ENCODE results near the gene BNIP2.
"Not testable (repeated sequence)": the region's sequence is repeated elsewhere in the genome, so short reads cannot be mapped to it uniquely, and the experiment has no call there.

BNIP2 gene

GRCh38 chr15:59689626-59690236, 611 bp upstream of the BNIP2 start:
- DNase-seq (ENCODE audit: low spot score): no peak
- peak; percentile 13 for FAIRE-seq

DNA sequence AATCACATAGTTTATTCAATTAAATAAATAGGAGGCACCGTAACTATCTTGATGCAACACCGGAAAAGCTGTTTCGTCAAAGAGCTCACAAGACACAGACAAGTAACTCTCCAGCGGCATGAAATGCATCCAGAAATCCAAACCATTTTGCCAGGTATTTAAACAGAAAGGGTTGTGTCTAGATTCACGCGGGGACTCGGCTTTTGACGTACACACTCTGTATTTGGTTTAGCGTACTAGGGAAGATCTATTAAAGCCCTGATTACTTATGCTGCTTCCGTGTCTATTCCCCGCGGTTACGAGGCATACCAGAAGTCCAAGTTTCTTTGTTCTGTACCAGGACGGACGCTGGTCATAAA, 718 bp downstream of the BNIP2 start:
- no peak for FAIRE-seq

DNA sequence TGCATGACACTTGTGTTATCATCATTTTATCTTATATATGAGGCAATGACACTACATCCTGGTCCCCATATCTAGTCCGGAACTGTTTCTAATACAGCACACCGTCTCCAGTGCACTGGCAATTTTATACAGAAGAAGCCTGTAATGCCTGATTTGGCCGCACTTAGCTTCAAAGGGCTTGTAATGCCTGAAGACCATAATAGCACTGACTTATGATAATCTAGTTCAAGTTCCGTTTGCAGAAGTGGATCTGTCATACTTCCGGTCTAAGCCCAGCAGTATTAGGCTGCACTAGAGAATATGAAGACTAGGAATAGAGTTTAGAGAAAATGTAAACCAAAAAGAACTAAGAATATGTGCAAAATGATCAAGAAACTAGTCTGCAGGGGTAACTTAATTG, 1.3 kb downstream of the BNIP2 start:
- peak; percentile 32 for FAIRE-seq

More for the DNA sequence above, 718 bp downstream of the BNIP2 start:
- no peak for DNase-seq (ENCODE audit: low spot score)

GRCh38 chr15:59686389-59686788, 2.7 kb downstream of the BNIP2 start:
- no peak for DNase-seq (ENCODE audit: low spot score)
- FAIRE-seq: no peak

More for the DNA sequence above, 1.3 kb downstream of the BNIP2 start:
- no peak for DNase-seq (ENCODE audit: low spot score)

GRCh38 chr15:59685737-59686297, 3.3 kb downstream of the BNIP2 start:
- no peak for FAIRE-seq
- no peak for DNase-seq (ENCODE audit: low spot score)

- no peak for DNase-seq (ENCODE audit: low spot score)
- FAIRE-seq: no peak
Observed at GRCh38 chr15:59680870-59681269, 8.2 kb downstream of the BNIP2 start.

DNA sequence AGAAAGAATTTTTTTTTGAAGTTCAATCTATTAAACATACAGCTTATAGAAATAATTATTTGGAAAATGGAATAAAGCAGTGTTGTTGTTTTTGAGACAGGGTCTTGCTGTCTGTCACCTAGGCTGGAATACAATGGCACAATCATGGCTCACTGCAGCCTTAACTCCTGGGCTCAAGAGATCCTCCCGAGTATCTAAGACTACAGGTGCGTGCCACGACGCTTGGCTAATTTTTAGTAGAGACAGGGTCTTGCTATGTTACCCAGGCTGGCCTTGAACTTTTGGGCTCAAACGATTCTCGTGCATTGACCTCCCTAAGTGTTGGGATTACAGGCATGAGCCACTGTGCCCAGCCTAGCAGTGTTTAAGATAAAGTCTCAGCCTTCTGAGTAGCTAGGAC, 8.8 kb downstream of the BNIP2 start:
- no peak for FAIRE-seq
- no peak for DNase-seq (ENCODE audit: low spot score)

DNA sequence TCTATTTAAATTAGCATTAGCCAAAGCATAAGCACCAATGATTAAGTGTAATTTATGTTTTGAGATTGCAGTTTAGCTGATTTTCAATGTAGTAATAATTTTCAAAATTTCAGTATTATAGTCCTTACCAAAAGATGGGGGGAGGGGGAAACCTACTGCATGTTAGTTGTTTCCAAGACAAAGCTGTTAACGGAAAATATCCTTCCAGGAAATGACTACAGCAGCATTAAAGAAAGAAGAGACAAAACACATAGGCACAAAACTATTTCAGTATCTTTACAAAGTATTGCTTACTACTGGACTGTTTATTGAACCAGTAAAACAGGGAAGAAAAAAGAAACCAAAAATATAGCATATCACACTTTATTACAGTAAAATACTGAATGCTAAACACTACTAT, 10.5 kb downstream of the BNIP2 start:
- FAIRE-seq (no peak), DNase-seq (ENCODE audit: low spot score) (no peak)

DNA sequence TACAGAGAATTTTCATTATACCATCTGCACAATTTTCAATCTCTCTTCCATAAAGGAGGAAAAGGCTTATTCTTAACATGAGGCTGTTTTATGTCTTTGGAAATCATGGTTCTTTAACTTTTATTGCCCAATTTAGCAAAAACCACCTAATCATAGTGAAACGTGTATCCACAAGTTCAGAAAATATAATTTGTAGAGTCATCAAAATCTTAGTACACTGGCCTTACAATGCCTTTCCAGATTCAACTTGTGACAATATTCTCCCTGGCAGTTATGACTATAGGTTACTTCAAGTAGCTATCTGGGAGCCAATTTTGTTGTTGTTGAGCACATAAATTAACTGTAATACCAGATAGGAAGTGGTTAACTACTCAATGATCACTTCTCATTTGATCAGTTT, 10.9 kb downstream of the BNIP2 start:
- FAIRE-seq (no peak), DNase-seq (ENCODE audit: low spot score) (no peak)

- FAIRE-seq: no peak
- no peak for DNase-seq (ENCODE audit: low spot score)
Observed at GRCh38 chr15:59676565-59676964, 12.6 kb downstream of the BNIP2 start.

DNA sequence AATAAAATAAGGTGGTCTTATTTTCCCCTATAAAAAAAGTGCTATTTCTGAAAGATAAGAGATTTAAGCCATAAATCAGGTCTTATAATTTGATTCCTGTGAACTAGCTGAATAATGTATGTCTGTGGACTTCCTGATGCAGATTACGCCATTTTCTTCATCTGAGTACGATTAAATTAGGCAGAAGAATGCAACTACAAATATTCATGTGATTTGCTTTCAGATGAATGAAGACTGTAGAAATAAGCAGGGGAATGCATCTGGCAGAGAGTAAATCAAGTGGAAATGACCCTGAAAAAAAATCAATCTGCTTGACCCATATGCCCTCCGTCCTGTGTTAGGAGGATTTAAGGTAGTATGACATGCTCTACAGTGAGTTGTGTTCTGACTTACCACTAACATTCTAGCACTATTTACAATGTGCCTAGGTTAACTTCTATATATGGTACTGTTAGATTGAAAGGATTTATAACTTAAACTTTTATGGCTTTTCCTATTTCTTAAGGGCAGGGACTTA, 14.7 kb downstream of the BNIP2 start:
- FAIRE-seq (peak; percentile 35), DNase-seq (ENCODE audit: low spot score) (no peak)

DNA sequence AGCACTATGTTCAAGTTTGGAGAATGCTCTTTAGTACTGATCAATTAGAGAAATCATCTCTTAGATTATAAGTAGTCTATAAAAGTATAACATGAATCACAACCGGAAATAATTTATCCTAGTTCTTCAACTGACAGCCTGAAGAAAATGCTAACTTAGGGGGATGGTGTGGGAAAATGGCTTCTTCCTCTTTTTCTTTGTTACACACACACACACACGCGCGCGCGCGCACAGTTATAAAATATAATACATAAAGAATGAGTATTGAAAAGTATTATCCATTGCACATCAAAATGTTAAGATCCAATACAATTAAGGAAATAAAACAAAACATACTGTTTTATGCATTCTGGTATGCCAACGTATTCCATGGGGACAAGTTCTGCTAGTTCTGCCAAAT, 20.6 kb downstream of the BNIP2 start:
- FAIRE-seq: no peak

GRCh38 chr15:59662260-59662659, 26.9 kb downstream of the BNIP2 start:
- FAIRE-seq: no peak

More for the DNA sequence above, 20.6 kb downstream of the BNIP2 start:
- no peak for DNase-seq (ENCODE audit: low spot score)

GRCh38 chr15:59659366-59659765, 29.8 kb downstream of the BNIP2 start:
- FAIRE-seq: no peak
- DNase-seq (ENCODE audit: low spot score): no peak

More at GRCh38 chr15:59662260-59662659, 26.9 kb downstream of the BNIP2 start:
- DNase-seq (ENCODE audit: low spot score): no peak

DNA sequence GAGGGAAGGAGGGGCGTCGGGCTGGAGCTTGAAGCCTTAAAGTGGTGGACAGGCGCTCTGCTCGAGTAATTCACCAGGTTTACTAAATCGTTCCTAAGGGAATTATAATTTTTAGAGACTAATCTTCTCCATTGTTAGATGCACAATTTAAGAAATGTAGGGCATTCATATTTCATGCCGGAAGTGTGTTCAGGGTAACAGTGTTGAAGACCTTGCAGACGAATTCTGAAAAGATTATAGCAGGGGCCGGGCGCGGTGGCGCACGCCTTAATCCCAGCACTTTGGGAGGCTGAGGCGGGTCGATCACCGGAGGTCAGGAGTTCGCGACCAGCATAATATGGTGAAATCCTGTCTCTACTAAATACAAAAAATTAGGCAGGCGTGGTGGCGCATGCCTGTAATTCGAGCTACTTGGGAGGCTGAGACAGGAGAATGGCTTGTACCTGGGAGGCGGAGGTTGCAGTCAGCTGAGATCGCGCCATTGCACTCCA, 31.4 kb downstream of the BNIP2 start:
- no peak for FAIRE-seq

GRCh38 chr15:59656897-59657634, 32.1 kb downstream of the BNIP2 start, which contains the start of gene GTF2A2:
Gene GTF2A2 (minus strand): TSS chr15:59657515. CDS start chr15:59652277, 5,238 bp downstream.
- FAIRE-seq (peak; percentile 97), DNase-seq (ENCODE audit: low spot score) (peak; percentile 98)

More for the DNA sequence above, 31.4 kb downstream of the BNIP2 start:
- no peak for DNase-seq (ENCODE audit: low spot score)

GRCh38 chr15:59654046-59654445, 35.1 kb downstream of the BNIP2 start:
- no peak for DNase-seq (ENCODE audit: low spot score)
- no peak for FAIRE-seq

- DNase-seq (ENCODE audit: low spot score) (no peak), FAIRE-seq (no peak)
Observed at GRCh38 chr15:59649603-59650002, 39.5 kb downstream of the BNIP2 start.

- DNase-seq (ENCODE audit: low spot score) (no peak), FAIRE-seq (peak; percentile 42)
Observed at GRCh38 chr15:59647085-59647484, 42.0 kb downstream of the BNIP2 start.

DNA sequence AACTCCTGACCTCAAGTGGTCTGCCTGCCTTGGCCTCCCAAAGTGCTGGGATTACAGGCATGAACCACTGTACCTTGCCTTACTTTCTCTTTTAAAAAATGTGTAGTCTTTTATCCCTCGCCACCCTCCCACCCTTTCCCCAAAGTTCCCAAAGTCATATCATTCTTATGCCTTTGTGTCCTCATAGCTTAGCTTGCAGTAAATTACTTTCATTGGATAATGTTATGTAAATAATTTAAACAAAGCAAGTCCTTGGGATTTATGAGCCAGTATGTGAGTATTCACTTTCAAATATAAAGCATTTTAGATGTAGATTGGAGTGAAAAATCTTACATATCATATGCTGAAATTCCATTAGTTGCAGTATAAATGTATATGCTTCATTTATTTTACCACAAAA, 42.8 kb downstream of the BNIP2 start:
- no peak for FAIRE-seq
- DNase-seq (ENCODE audit: low spot score): no peak

GRCh38 chr15:59645812-59646211, 43.3 kb downstream of the BNIP2 start:
- not testable (repeated sequence) for FAIRE-seq

GRCh38 chr15:59644756-59645155, 44.4 kb downstream of the BNIP2 start:
- FAIRE-seq (peak; percentile 23), DNase-seq (ENCODE audit: low spot score) (no peak)

More at GRCh38 chr15:59645812-59646211, 43.3 kb downstream of the BNIP2 start:
- not testable (repeated sequence) for DNase-seq (ENCODE audit: low spot score)
